Activated CD8-positive, alpha-beta memory T cell treated with anti-CD3 and anti-CD28 coated beads, Interleukin-2, amount 50 U/mL, for 24 hours (primary cell): ENCODE data around the gene PRF1.
"Not testable (repeated sequence)": the region's sequence is repeated elsewhere in the genome, so short reads cannot be mapped to it uniquely, and the experiment has no call there.

Experiments
- DNase-seq: peaks from one replicate; pipeline ENCODE4 v3.0.0-alpha.2; 2020; ENCODE audit errors: extremely low read depth

PRF1 gene

DNA sequence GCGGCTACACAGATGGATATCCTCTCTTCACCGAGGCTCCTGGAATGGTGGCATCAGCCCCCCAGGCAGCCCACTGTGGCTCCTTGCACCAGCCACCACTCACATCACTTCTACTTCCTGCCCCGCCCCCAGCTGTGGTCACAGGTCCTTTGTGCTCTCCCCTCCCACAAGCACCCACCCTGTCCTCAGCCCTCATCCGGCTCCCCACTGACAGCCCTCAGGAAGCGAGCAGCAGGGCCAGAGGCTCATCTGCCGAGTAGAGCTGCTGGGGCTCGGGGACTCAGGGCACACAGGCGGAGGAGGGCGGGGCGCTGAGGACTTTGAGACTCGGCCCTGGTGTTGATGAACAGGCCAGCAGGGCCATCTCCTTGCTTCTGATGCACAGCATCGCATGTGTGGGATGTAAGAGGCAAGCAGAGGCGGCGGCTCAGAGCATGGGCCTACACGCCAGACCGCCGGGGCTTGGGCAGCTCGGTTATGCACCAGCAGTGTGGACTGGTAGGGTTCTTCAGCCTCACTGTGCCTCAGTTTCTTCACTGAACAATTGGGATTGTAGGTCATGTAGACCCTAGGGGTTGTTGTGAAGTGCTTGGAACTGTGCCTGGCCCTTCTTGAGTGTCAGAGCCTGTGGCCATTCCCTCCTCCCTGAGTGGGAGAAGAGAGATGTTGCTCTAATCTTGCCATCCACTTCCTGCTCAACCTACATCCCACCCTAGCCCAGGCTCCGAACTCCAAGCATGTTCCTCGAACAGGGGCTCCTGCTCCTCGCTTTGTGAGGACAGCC is at the start of gene PRF1:
TSS of gene PRF1 (minus strand) at position 77 of the 784 bp plus-strand sequence. CDS start 1,839 bp downstream, outside the sequence.
- DNase-seq: peak; percentile 53

DNA sequence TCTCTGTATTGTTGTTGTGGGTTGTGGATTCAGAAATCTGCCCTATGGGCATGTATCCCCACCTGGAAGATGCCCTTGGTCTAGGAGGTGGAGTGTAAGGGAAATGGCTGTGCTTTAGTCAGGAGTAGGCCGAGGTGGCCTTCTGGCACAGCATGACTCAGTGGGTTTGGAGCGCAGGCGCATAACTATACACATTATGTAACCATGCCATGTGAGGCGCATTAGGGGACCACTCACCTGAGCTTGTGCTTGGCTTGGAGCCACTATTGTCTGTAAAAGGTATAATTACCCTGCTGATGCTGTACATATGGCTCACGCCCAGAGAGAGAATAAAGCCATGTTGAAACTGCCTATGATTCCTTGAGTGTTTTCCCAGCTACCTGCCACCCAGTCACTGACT is 49.1 kb upstream of the PRF1 start:
- DNase-seq: no peak

DNA sequence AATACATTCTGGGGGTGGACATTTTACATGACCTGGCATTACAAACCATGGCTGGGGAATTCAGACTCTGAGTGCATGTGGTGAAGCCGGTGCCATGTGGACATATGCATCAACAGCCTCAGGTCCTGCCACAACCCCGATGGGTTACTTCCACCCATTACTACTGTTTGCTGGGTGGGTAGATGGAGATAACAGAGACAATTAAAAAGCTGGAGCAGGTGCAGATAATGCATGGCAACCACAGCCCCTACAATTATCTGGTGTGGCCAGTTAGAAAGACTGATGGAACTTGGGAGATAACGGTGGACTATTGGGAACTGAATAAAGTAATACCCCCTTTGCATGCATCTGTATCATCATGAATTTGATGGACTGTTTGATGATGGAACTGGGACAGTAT is 48.2 kb upstream of the PRF1 start:
- no peak for DNase-seq

DNA sequence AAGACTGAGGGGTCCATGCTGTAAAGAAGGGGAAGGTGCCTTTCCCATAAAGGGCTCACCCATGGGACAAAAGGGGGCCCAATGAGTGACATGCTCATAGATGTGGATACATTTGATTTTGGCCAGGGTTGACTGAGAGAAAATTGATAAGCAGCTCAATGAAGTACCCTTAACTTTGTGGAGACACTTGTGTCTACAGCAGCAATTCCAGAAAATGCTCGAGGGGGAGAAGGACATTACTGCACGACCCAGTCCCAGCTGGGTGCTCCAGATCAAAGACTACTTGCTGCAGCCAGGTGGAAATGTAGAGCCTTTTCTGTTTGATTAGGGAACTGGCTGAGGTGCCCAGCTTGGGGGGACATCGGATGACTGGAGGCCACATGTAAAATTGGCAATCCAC is 47.6 kb upstream of the PRF1 start:
- DNase-seq: no peak

DNA sequence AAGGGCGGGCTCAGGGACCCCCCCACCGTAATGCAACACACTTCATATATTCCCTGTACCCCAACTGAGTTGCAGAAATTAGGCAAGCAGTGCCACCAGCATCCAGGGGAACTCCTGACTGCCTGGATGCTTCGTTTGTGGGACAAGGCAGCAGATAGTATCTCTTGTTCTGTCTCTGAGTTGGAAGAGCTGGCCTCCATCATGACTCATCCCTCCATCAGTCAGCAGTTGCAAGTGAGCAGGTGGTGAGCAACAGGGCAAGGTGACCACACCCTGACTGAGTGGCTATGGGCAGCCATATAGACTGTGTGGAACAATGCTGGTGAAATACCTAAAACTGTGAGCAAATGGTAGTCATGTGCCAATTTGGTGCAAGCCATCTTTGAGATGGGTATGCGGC is 47.0 kb upstream of the PRF1 start:
- DNase-seq: no peak

DNA sequence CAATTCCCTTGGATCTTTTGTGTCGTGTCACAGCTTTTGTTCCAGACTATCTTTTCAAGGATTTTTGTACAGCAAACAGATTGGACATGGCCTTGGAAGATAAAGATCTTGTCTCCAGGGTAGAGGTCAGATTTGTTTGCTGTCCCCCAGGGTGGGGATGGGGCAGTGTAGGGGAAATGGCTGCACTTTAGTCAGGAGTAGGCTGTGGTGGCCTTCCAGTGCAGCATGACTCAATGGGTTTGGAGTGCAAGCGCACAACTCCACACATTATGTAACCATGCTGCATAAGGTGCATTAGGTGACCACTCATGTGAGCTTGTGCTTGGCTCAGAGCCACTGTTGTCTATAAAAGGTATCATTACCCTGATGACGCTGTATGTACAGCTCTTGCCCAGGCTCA is 45.9 kb upstream of the PRF1 start:
- no peak for DNase-seq

DNA sequence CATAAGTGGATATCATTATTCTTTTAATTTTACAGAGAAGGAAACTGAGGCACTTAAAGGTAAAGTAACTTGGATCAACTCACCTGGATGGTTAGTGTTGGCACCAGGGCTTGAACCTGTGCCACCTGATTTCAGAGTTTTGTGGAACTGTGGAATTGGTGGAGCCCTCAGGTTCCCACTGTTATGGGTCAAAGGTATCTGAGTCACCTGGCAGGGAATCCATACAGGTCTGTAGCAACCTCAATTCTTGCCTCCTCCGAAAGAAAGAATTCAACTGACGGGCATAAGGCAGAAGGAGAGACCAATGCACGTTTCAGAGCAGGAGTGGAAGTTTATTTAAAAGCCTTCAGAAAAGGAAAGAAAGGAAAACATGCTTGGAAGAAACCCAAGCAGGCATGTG is 44.5 kb upstream of the PRF1 start:
- no peak for DNase-seq

DNA sequence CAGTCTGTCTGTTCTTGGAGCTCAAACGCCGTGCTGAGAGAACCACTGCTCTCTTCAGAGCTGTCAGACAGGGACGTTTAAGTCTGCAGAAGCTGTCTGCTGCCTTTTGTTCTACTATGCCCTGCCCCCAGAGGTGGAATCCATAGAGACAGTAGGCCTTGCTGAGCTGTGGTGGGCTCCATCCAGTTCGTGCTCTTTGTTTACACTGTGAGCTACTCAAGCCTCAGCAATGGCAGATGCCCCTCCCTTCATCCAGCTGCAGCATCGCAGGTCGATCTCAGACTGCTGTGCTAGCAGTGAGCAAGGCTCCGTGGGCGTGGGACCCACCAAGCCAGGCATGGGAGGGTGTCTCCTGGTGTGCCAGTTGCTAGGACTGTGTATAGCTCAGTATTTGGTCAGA is 42.4 kb upstream of the PRF1 start:
- DNase-seq: not testable (repeated sequence)

DNA sequence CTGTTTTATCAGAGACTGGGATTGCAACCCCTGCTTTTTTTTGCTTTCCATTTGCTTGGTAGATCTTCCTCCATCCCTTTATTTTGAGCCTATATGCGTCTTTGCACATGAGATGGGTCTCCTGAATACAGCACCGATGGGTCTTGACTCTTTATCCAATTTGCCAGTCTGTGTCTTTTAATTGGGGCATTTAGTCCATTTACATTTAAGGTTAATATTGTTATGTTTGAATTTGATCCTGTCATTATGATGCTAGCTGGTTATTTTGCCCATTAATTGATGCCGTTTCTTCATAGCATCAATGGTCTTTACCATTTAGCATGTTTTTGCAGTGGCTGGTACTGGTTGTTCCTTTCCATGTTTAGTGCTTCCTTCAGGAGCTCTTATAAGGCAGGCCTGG is 40.7 kb upstream of the PRF1 start:
- DNase-seq: not testable (repeated sequence)

DNA sequence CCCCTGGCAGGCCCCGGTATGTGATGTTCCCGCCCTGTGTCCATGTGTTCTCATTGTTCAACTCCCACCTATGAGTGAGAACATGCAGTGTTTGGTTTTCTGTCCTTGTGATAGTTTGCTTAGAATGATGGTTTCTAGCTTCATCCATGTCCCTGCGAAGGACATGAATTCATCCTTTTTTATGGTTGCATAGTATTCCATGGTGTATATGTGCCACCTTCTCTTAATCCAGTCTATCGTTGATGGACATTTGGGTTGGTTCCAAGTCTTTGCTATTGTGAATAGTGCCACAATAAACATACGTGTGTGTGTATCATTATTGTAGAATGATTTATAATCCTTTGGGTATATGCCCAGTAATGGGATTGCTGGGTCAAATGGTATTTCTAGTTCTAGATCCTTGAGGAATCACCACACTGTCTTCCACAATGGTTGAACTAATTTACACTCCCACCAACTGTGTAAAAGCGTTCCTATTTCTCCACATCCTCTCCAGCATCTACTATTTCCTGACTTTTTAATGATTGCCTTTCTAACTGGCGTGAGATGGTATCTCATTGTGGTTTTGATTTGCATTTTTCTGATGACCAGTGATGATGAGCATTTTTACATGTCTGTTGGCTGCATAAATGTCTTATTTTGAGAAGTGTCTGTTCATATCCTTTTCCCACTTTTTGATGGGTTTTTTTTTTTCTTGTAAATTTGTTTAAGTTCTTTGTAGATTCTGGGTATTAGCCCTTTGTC is 37.3 kb upstream of the PRF1 start:
- DNase-seq: not testable (repeated sequence)

DNA sequence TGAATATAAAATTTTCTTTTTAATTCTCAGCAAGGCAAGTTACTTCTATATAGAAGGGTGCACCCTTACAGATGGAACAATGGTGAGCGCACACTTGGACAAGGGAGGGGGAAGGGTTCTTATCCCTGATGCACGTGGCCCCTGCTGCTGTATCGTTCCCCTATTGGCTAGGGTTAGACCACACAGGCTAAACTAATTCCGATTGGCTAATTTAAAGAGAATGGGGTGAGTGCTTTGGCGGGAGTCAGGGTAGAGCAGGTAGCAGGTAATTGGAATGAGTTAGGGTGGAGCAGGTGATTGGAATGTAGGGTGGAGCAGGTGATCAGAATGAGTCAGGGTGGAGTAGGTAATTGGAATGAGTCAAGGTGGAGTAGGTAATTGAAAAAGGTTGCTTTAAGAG is 32.0 kb upstream of the PRF1 start:
- DNase-seq: not testable (repeated sequence)

DNA sequence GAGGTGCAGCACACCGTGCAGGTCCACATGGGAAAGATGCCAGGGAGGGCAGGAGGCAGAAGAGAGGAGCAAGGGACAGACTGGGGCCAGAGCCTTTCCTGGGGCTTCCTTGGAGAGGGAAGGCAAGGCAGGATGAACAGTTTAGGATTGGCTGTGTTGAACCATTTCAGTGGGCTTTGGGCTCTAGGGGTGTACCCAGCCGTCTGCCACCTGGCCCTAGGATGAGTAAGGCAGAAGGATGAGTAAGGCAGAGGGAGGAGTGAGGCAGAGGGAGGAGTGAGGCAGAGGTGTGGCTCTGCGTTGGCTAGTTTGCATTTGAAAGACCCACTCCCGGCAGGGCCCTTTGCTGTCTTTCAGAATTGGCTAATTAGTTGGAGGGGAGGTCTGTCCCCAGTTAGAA is 31.5 kb upstream of the PRF1 start:
- no peak for DNase-seq

DNA sequence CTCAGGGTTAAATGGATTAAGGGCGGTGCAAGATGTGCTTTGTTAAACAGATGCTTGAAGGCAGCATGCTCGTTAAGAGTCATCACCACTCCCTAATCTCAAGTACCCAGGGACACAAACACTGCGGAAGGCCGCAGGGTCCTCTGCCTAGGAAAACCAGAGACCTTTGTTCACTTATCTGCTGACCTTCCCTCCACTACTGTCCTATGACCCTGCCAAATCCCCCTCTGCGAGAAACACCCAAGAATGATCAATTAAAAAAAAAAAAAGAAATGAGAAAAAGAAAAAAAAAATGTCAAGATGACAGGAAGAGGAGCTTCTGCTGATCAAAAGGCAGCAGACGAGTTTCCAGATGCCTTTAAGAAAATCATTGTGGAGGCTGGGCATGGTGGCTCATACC is 29.2 kb upstream of the PRF1 start:
- DNase-seq: not testable (repeated sequence)

DNA sequence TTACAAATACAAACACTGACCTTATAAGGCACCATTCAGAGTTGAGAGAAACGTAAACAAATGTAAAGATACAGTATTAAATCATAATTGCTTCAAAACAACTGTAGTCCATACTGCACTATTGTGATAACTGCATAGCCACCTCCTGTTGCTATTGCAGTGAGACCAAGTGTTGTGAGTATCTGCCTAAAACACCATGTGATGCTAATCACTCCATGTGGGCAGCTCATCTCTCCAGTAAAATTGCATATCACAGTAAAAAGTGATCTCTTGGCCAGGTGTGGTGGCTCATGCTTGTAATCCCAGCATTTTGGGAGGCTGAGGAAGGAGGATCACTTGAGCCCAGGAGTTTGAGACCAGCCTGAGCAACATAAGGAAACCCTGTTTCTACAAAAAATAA is 26.8 kb upstream of the PRF1 start:
- DNase-seq: no peak

DNA sequence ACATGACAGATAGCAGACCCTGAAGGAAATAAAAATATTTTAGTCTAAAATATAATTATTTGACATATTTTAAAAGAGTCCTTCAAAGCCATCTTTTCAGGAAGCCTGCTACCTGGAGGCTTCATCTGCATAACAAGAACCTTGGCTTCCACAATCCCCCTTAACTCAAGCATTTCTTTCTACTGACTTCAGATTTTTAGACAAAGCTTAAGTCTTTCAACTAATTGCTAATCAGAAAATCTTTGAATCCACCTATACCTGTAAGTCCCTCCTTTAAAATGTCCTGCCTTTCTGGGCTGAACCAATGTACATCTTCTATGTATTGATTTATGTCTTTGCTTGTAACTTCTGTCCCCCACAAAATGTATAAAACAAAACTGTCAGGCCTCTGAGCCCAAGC is 23.5 kb upstream of the PRF1 start:
- no peak for DNase-seq

DNA sequence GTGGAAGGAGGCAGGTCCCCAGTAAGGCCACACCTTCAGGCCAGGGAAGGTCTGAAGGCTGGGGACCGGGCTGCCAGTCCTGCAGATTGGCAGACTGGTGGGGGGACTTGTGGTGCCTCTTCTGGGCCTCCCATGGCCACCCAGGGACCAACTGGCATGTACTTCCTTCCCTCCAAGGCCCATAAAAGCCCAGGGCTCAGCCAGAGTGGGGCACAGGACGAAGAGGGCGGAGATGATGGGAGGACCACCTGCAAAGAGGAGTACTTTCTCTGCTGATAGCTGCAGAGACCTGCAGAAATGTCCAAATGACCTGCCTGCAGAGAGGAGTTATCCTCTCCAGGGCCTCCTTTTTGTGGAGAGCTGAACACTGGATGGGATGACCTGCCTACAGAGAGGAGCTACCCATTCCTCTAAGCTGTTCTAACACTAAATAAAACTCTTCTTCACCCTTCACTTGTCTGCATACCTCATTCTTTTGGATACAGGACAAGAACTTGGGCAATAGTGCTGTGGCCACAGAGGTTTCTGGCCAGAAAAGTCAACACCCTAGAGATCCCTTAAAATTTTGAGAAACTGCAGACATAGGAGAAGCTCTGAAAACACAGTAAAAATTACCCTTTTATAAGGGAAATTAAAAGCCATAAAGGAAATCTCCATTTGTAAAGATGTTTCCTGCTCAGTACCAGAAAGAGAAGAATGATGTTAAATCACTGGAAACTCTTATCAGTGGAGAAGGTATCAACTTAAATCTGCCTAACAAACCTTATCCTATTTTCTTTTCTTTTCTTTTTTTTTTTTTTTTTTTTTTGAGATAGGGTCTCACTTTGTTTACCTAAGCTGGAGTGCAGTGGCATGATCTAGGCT is 20.7 kb upstream of the PRF1 start:
- DNase-seq: no peak

DNA sequence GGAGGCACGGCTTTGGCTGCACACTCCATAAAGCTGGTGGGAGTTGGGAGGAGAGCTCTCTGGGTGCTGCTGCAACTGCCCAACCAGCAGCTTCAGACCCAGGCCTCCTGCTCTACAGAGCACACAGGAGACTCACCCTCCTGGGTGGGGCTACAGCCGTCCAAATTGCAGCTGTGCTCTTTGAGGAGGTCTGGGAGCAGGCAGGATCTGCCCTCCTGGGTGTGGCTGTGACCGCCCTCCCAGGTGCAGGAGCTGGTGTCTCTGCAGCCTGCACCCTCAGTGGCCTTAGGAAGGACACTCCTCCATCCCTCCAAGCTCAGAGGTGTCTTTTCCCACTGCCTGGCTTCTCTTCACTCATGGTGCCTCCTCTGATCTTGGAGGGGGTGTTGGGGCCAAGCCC is 20.0 kb upstream of the PRF1 start:
- no peak for DNase-seq

DNA sequence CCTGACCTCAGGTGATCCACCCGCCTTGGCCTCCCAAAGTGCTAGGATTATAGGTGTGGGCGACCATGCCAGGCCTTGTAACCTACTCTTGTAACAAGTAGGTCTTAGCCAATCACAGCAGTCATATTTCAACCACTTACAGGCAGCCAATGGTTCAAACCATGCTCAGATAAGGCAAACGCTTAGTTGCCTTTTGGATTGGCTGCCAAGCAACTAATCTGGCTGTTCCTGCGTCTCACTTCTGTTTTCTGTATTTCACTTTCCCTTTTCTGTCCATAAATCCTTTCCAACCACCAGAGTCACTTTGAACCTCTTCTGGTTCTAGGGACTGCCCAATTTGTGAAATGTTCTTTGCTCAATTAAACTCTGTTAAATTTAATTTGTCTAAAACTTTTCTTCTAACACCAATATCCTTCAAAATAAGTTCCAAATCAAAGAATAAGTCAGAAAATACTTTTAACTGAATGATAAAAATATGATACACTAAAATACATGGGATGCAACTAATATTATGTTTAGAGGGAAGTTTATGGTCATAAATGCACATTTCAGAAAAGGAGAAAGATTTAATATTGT is 19.1 kb upstream of the PRF1 start:
- DNase-seq: no peak

DNA sequence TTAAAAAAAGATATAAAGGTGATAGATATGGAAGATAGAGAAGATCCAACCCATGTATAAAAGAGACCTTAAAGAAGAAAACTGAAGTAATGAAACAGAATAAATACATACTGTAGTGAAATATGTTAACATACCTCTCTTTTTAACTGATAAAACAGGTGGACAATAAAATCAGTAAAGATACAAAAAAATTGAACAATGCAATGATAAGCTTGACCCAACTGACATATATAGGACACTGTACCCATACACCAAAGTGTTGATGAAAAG is 17.4 kb upstream of the PRF1 start:
- no peak for DNase-seq

DNA sequence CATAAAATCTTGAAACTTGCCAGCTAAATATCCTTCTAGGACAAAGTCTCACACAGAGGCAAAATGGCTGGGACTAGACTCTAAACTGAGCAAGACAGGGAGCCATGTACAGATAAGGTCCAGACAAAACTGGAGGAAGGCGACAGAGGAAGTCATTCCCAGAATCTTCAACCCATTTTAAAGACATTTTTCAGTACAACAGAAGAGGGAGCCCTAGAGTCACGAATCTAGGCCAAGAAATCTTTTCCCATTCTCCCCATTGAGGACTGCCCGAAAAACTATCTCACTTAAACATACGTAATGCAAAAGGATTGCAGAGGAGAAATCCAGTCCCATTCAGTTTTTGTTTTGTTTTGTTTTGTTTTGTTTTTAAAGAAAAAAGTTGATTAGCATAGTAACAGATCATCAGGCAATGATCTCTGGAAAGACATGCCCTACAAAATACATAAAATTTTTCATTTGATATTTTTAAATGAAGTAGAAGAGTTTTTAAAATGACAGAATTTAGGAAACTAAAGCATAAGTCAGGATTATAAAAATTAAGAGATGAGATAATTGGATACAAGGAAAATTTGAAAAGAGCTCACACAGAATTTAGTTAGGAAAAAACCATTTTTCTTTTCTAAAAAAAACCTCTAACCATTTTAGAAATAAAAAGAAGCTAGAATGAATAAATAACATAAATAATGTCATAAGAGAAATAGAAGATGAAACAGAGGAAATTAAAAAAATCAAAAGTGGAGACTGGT is 16.9 kb upstream of the PRF1 start:
- DNase-seq: no peak

DNA sequence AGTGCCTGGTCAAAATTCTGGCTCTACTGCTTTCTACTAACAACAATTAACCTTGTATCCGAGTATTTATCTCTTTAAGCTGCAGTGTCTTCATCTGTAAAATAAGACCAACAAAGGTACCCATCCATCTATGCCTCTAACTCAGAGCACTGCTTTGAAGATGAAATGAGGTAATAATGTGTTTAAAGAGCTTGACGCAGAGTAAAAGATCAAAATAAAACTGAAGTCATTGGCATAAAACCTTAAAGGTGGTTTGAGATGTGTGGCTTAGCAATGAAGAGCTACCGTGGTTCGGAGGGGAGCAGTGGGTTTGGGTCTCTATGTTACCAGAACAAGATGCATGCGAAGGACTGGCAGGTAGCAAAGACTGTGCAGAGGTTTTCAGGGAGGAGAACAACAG is 16.1 kb upstream of the PRF1 start:
- no peak for DNase-seq
